B cell (primary cell): Measurements from ENCODE around the gene NCKAP1. TPM values are rescaled to one million over a fixed set of nuclear protein-coding genes. Genes with fewer than 3 reads are reported as not detected.

ENCODE experiments used
- ATAC-seq: fragments of 200-7000 bp; cut with Tn5 transposase; one replicate; pipeline ENCODE4 v1.10.0; 2021; ENCODE audit warnings: low read depth, mild to moderate bottlenecking, moderate number of reproducible peaks, moderate library complexity
- CTCF ChIA-PET: fragments of 350-600 bp; sonication (Branson Sonifier 250); formaldehyde crosslinking; loops from one replicate; lab custom pipeline; 2021; ENCODE audit warnings: antibody characterized with exemption, inconsistent platforms; lab: Charles Lee
- POLR2A ChIA-PET: fragments of 350-600 bp; sonication (Branson Sonifier 250); formaldehyde crosslinking; loops from one replicate; lab custom pipeline; 2021; ENCODE audit warnings: antibody characterized with exemption; lab: Charles Lee
- DNase-seq: peaks from one replicate; pipeline ENCODE4 v3.0.0; 2013
- H2AFZ ChIP-seq: 2 replicates; pipeline ENCODE4 v1.6.1; 2012; ENCODE audit warnings: mild to moderate bottlenecking, low read depth, low read length; ENCODE audit not compliant: insufficient read depth, poor library complexity, severe bottlenecking
- H3K27ac ChIP-seq, 2 donors: 1 replicate in 1 of 2; 2 replicates in 1 of 2; pipeline ENCODE4 v1.5.1; 2012 to 2013; ENCODE audit warnings: low read length in 2 of 2, mild to moderate bottlenecking in 2 of 2, moderate library complexity in 1 of 2
- H3K27me3 ChIP-seq, 4 experiments: fragments of 200-600 bp in 1 of 4; sonication (generic) in 1 of 4; replicated peaks in 1 of 4; 1 replicate in 2 of 4; 2 replicates in 2 of 4; pipeline versions ENCODE4 v1.6.1 to v1.7.0; 2013 to 2016; ENCODE audit warnings: low read length in 3 of 4, mild to moderate bottlenecking in 2 of 4, mixed read lengths in 1 of 4, moderate library complexity in 1 of 4; ENCODE audit not compliant: insufficient read depth in 4 of 4, control insufficient read depth in 3 of 4; ENCODE audit errors: control extremely low read depth in 1 of 4
- H3K36me3 ChIP-seq, 2 experiments: replicated peaks in 1 of 2; 1 replicate in 1 of 2; 2 replicates in 1 of 2; pipeline versions ENCODE4 v1.6.1 to v1.7.1; 2013; ENCODE audit warnings: low read length in 1 of 2; ENCODE audit not compliant: insufficient read depth in 2 of 2, control insufficient read depth in 1 of 2; ENCODE audit errors: control extremely low read depth in 1 of 2, extremely low read depth in 1 of 2
- H3K4me1 ChIP-seq, 2 donors: fragments of 200-600 bp in 1 of 2; sonication (generic) in 1 of 2; 1 replicate in 1 of 2; 2 replicates in 1 of 2; pipeline versions ENCODE4 v1.5.1 to v1.6.1; 2013 to 2017; ENCODE audit warnings: low read length in 2 of 2; ENCODE audit not compliant: control insufficient read depth in 2 of 2, insufficient read depth in 2 of 2
- H3K4me2 ChIP-seq: replicated peaks from 2 replicates; pipeline ENCODE3; 2012; ENCODE audit warnings: mild to moderate bottlenecking, low read depth, low read length; ENCODE audit not compliant: poor library complexity, severe bottlenecking
- H3K4me3 ChIP-seq, 5 experiments: fragments of 200-600 bp in 1 of 5; sonication (generic) in 1 of 5; 1 replicate in 3 of 5; 2 replicates in 2 of 5; pipeline versions ENCODE4 v1.5.1 to v1.7.0; 2011 to 2016; ENCODE audit warnings: low read length in 4 of 5, mild to moderate bottlenecking in 4 of 5, low read depth in 2 of 5, control low read depth in 1 of 5, moderate library complexity in 1 of 5; ENCODE audit not compliant: insufficient read depth in 1 of 5; ENCODE audit errors: control extremely low read depth in 1 of 5, extremely low read depth in 1 of 5
- H3K79me2 ChIP-seq: fragments of 200-600 bp; sonication (generic); one replicate; pipeline ENCODE4 v1.6.0; 2016; ENCODE audit warnings: low read length; ENCODE audit not compliant: control insufficient read depth, insufficient read depth
- H3K9ac ChIP-seq: fragments of 200-600 bp; sonication (generic); 2 replicates; pipeline ENCODE4 v1.6.1; 2017; ENCODE audit warnings: mild to moderate bottlenecking, low read length, moderate library complexity
- H3K9me3 ChIP-seq, 3 donors: one replicate each; pipeline versions ENCODE4 v1.6.1 to v1.7.1; 2013; ENCODE audit warnings: low read length in 2 of 3; ENCODE audit not compliant: control insufficient read depth in 2 of 3, insufficient read depth in 1 of 3; ENCODE audit errors: control extremely low read depth in 1 of 3
- H4K20me1 ChIP-seq: 2 replicates; pipeline ENCODE4 v1.6.0; 2012; ENCODE audit warnings: mild to moderate bottlenecking, low read length; ENCODE audit not compliant: insufficient read depth, control insufficient read depth, poor library complexity, severe bottlenecking
- H3K27ac Mint-ChIP-seq: one replicate; pipeline ENCODE4 v1.8.0; 2021; ENCODE audit warnings: mixed read lengths
- H3K27me3 Mint-ChIP-seq: one replicate; pipeline ENCODE4 v1.8.0; 2021; ENCODE audit warnings: mixed read lengths
- H3K4me1 Mint-ChIP-seq: one replicate; pipeline ENCODE4 v1.8.0; 2021; ENCODE audit warnings: mixed read lengths
- H3K4me3 Mint-ChIP-seq: one replicate; pipeline ENCODE4 v1.8.0; 2021; ENCODE audit warnings: mixed read lengths
- H3K9me3 Mint-ChIP-seq: one replicate; pipeline ENCODE4 v1.8.0; 2022; ENCODE audit warnings: mixed read lengths; ENCODE audit not compliant: insufficient read depth
- EZH2 ChIP-seq: IDR thresholded peaks from 2 replicates; pipeline ENCODE4 v1.6.1; 2012; ENCODE audit warnings: borderline replicate concordance, low read depth, mild to moderate bottlenecking, moderate library complexity, low read length; ENCODE audit not compliant: insufficient read depth, poor library complexity, severe bottlenecking
- WGBS: methylation state at CpG from one replicate; pipeline ENCODE4 v1.1.5; 2013; ENCODE audit warnings: missing lambda C conversion rate; ENCODE audit not compliant: insufficient coverage; 5-methylcytosine and 5-hydroxymethylcytosine counted together
- intact Hi-C: fragments of 100-400 bp; cut with micrococcal nuclease; formaldehyde crosslinking; loops from one replicate; pipeline ENCODE4 v1.10.0; 2022
- polyA plus RNA-seq: library from polyadenylated mRNA; depleted of rRNA; stranded (reverse); fragments of >200 nt; gene quantifications from 2 replicates; pipeline ENCODE4 v1.2.3, GENCODE V29; 2012
- total RNA-seq, 2 donors: library from RNA; stranded (reverse); fragments of 120-200 nt in 1 of 2; gene quantifications; 1 replicate in 1 of 2; 2 replicates in 1 of 2; pipeline versions ENCODE4 v1.2.3 to v1.2.4, GENCODE V29; 2013 to 2022
- TF ChIP-seq, protein P1 (sequence below): fragments of 200-600 bp; IDR thresholded peaks from one replicate; pipeline ENCODE4 v1.8.0; 2022; ENCODE audit warnings: antibody characterized with exemption, mild to moderate bottlenecking

The NCKAP1 gene
- total and polyA plus RNA-seq, 2 donors (not counting 1 experiment from before 2014, with no cell fraction given): 0.05 TPM; not detected in 1

DNA sequence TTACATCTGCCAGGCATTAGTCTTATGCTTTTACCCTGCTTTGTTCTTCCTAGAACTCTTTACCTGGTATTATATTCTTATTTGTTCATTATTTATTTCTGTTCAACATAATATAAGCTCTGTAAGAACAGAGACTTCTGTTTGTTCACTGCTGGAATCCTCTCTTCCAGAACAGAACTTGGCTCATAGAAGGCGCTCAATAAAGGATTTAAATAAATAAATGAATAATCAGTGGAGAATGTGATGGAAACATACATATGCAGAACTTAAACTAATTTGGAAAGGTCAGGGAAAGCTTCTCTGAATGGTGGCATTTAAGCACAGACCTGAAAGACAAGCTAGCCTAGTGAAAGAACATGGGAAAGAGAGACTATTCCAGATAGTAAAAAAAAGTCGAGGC is 24.3 kb downstream of the NCKAP1 start:
- H3K27me3 Mint-ChIP-seq: peaks cover 57% of the 10 kb centered on the region

DNA sequence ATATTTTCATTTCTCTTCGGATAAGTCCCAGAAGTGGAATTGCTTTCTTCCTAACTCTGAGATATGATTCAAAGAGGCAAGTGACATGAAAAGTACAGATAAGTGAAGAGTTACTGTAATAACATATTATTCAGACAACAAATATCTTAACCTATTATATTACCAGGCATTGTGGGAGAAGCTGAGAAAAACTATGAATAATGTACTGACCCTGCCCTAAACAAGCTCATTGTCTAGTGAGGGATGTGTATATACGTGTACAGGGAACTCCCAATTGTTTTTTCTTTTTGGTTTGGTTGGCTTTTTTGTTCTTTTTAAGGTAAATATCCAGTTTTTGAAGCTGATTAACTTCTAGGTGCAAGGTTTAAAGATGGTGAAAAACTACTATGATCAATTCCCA is 26.5 kb downstream of the NCKAP1 start:
- H3K79me2 ChIP-seq: no peaks in the 10 kb centered on the region
- no peak for ATAC-seq
- intact Hi-C loops: no loop called here

More for the DNA sequence above, 24.3 kb downstream of the NCKAP1 start:
- ChIA-PET POLR2A (no interaction called here), CTCF (interaction anchor here (1.7 kb wide), 1 partner anchor 34 kb away, joined by 6 read pairs; no protein-coding TSS in a partner anchor)
- Mint-ChIP-seq H3K4me1 (no peaks in the 10 kb centered on the region), H3K9me3 (no peaks in the 10 kb centered on the region), H3K4me3 (no peak overlapping the region), H3K27ac (no peak overlapping the region)
- Histone ChIP-seq H3K27ac (no peak overlapping the region), H3K9me3 (no peaks in the 10 kb centered on the region), H3K79me2 (no peaks in the 10 kb centered on the region), H3K4me1 (no peaks in the 10 kb centered on the region), H3K4me2 (no peak overlapping the region), H4K20me1 (no peaks in the 10 kb centered on the region), H3K27me3 (peaks cover 0 to 37% (median 16%) of the 10 kb centered on the region in 4 experiments), H3K36me3 (no peaks in the 10 kb centered on the region), H3K4me3 (no peak overlapping the region), H2AFZ (no peak overlapping the region), H3K9ac (no peak overlapping the region)
- WGBS: no CpG with 5 or more reads among the region's 2 CpGs
- ATAC-seq (no peak), DNase-seq (no peak)
- intact Hi-C loops: no loop called here
- TF ChIP-seq EZH2: no peak
- TF ChIP-seq, protein P1, sequence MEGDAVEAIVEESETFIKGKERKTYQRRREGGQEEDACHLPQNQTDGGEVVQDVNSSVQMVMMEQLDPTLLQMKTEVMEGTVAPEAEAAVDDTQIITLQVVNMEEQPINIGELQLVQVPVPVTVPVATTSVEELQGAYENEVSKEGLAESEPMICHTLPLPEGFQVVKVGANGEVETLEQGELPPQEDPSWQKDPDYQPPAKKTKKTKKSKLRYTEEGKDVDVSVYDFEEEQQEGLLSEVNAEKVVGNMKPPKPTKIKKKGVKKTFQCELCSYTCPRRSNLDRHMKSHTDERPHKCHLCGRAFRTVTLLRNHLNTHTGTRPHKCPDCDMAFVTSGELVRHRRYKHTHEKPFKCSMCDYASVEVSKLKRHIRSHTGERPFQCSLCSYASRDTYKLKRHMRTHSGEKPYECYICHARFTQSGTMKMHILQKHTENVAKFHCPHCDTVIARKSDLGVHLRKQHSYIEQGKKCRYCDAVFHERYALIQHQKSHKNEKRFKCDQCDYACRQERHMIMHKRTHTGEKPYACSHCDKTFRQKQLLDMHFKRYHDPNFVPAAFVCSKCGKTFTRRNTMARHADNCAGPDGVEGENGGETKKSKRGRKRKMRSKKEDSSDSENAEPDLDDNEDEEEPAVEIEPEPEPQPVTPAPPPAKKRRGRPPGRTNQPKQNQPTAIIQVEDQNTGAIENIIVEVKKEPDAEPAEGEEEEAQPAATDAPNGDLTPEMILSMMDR: no peak

More for the DNA sequence above, 26.5 kb downstream of the NCKAP1 start:
- Histone ChIP-seq H3K4me3 (no peak overlapping the region), H3K4me1 (no peaks in the 10 kb centered on the region), H3K9me3 (no peaks in the 10 kb centered on the region), H2AFZ (no peak overlapping the region), H3K4me2 (no peak overlapping the region), H3K9ac (no peak overlapping the region), H3K36me3 (no peaks in the 10 kb centered on the region), H3K27me3 (peaks cover 0 to 35% (median 12%) of the 10 kb centered on the region in 4 experiments), H4K20me1 (no peaks in the 10 kb centered on the region), H3K27ac (no peak overlapping the region)
- no peak overlapping the region for H3K4me3 Mint-ChIP-seq
- ChIA-PET POLR2A (no interaction called here), CTCF (interaction anchor here (0.9 to 1.0 kb wide), 2 partner anchors 9 to 32 kb away, joined by 4 read pairs; no protein-coding TSS in a partner anchor)
- no peaks in the 10 kb centered on the region for H3K9me3 Mint-ChIP-seq
- no peaks in the 10 kb centered on the region for H3K4me1 Mint-ChIP-seq
- no peak overlapping the region for H3K27ac Mint-ChIP-seq
- TF ChIP-seq, protein P1: no peak
- TF ChIP-seq EZH2: no peak
- DNase-seq: no peak
- peaks cover 55% of the 10 kb centered on the region for H3K27me3 Mint-ChIP-seq
- WGBS: no CpG with 5 or more reads among the region's 2 CpGs
